ENCODE data around the gene SAC3D1.

The SAC3D1 gene

GRCh38 chr11:65040847-65041622, at the start of gene SAC3D1:
Gene SAC3D1 (plus strand): TSS chr11:65041210. CDS start chr11:65041293, 83 bp downstream.
- Histone ChIP-seq H3K9me3 (ENCODE audit: insufficient read depth, low read length) (no peaks in the 10 kb centered on the region), H4K20me1 (ENCODE audit: low read depth, low read length) (no peaks in the 10 kb centered on the region), H3K4me3 (ENCODE audit: insufficient read depth, low read length, poor library complexity, severe bottlenecking) (peak within 1 kb of the TSS; percentile 87), H3K36me3 (ENCODE audit: low read length) (no peaks in the 10 kb centered on the region), H2AFZ (ENCODE audit: low read depth, low read length, severe bottlenecking) (peak within 1 kb of the TSS; percentile 82), H3K27ac (ENCODE audit: low read depth, low read length) (peak within 1 kb of the TSS; percentile 85), H3K79me2 (ENCODE audit: insufficient read depth, low read length) (peaks cover 14% of the 10 kb centered on the region; the same call in 1 of the 2 replicates), H3F3A (ENCODE audit: insufficient read depth) (peaks cover 6% of the 10 kb centered on the region), H3K9ac (ENCODE audit: low read length) (peak within 1 kb of the TSS; percentile 93), H3K4me2 (ENCODE audit: low read depth, low read length, poor library complexity, severe bottlenecking) (peak within 1 kb of the TSS; percentile 83), H3K9me2 (replicated peaks; ENCODE audit: insufficient read depth, low read length) (no peaks in the 10 kb centered on the region), H3K27me3 (ENCODE audit: low read length) (no peaks in the 10 kb centered on the region)
- TF ChIP-seq CTCF (IDR thresholded peaks at IDR 0.05; ENCODE audit: insufficient read depth, low read length, poor library complexity, severe bottlenecking), result no peak
- TF ChIP-seq EZH2phosphoT487 (conservative IDR thresholded peaks at IDR 0.05; ENCODE audit: low read length), result no peak

- Histone ChIP-seq H3K27ac (ENCODE audit: low read depth, low read length) (no peak overlapping the region), H4K20me1 (ENCODE audit: low read depth, low read length) (no peaks in the 10 kb centered on the region), H3K79me2 (ENCODE audit: insufficient read depth, low read length) (no peaks in the 10 kb centered on the region), H3K36me3 (ENCODE audit: low read length) (no peaks in the 10 kb centered on the region), H2AFZ (ENCODE audit: low read depth, low read length, severe bottlenecking) (no peak overlapping the region), H3F3A (ENCODE audit: insufficient read depth) (no peaks in the 10 kb centered on the region), H3K9me3 (ENCODE audit: insufficient read depth, low read length) (no peaks in the 10 kb centered on the region), H3K4me3 (ENCODE audit: insufficient read depth, low read length, poor library complexity, severe bottlenecking) (no peak overlapping the region), H3K27me3 (ENCODE audit: low read length) (no peaks in the 10 kb centered on the region), H3K9ac (ENCODE audit: low read length) (no peak overlapping the region), H3K9me2 (replicated peaks; ENCODE audit: insufficient read depth, low read length) (no peaks in the 10 kb centered on the region), H3K4me2 (ENCODE audit: low read depth, low read length, poor library complexity, severe bottlenecking) (no peak overlapping the region)
- TF ChIP-seq EZH2phosphoT487 (conservative IDR thresholded peaks at IDR 0.05; ENCODE audit: low read length), result no peak
- TF ChIP-seq CTCF (IDR thresholded peaks at IDR 0.05; ENCODE audit: insufficient read depth, low read length, poor library complexity, severe bottlenecking), result no peak
Measured at GRCh38 chr11:64994318-64994717, 46.7 kb upstream of the SAC3D1 start.

GRCh38 chr11:64996327-64996709, 44.7 kb upstream of the SAC3D1 start:
- Histone ChIP-seq H4K20me1 (ENCODE audit: low read depth, low read length) (no peaks in the 10 kb centered on the region), H3K9me3 (ENCODE audit: insufficient read depth, low read length) (no peaks in the 10 kb centered on the region), H2AFZ (ENCODE audit: low read depth, low read length, severe bottlenecking) (no peak overlapping the region), H3K79me2 (ENCODE audit: insufficient read depth, low read length) (no peaks in the 10 kb centered on the region), H3K4me3 (ENCODE audit: insufficient read depth, low read length, poor library complexity, severe bottlenecking) (no peak overlapping the region), H3K9ac (ENCODE audit: low read length) (no peak overlapping the region), H3K27me3 (ENCODE audit: low read length) (no peaks in the 10 kb centered on the region), H3K4me2 (ENCODE audit: low read depth, low read length, poor library complexity, severe bottlenecking) (no peak overlapping the region), H3F3A (ENCODE audit: insufficient read depth) (no peaks in the 10 kb centered on the region), H3K36me3 (ENCODE audit: low read length) (no peaks in the 10 kb centered on the region), H3K27ac (ENCODE audit: low read depth, low read length) (no peak overlapping the region), H3K9me2 (replicated peaks; ENCODE audit: insufficient read depth, low read length) (no peaks in the 10 kb centered on the region)
- TF ChIP-seq EZH2phosphoT487 (conservative IDR thresholded peaks at IDR 0.05; ENCODE audit: low read length) (no peak), CTCF (IDR thresholded peaks at IDR 0.05; ENCODE audit: insufficient read depth, low read length, poor library complexity, severe bottlenecking) (no peak)
